ENCODE results near the gene PTPRD.

PTPRD gene

DNA sequence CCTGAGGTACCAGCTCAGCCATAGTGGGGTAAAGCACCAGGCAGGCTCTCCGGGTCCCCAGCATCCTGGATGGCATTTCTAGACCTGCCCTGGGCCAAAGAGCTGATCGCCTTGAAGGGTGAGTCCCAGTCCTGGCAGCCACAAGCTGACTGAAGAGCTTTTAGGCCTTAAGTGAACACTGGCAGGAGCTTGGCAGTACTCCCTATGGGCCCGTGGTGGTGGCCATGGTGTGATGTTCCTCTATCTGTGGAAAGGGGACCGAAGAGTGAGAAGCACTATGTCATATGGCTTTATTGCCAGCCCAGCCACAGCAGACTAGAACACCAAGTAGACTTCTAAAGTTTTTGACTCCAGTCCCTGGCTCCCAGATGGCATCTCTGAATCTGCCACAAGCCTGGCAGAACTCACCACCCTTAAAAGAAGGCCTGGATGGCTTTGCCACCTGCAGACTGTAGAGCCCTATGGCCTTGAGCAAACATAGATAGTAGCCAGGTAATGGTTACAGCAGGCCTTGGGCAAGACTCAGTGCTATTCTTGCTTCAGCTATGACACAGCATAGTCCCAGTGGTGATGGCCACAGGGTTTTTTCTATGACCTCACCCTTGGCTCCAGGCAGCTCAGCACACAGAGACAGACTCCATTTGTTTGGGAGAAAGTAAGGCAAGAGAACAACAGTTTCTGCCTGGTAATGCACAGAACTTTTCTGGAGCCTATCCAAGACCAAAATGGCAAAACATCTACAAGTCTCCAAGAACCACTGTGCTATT lies 2011.7 kb downstream of the PTPRD start:
- no peak for DNase-seq

DNA sequence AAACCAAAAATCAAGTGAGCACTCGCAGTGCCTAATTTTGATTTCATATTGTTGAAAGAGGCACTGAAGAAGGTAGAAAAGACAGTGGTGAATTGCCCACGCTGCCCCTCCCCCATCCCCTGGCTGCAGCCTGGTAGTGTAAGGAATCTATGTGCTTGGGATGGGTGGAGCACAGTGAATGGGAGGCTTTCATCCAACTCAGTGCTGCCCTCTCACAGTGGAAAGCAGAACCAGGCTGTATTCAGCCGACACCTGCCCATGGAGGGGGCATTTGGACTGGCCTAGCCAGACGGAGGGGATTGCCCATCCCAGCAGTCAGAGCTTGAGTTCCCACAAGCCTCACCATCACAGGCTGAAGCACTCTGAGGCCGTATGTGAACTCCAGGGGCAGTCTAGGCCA lies 2012.9 kb downstream of the PTPRD start:
- no peak for DNase-seq

DNA sequence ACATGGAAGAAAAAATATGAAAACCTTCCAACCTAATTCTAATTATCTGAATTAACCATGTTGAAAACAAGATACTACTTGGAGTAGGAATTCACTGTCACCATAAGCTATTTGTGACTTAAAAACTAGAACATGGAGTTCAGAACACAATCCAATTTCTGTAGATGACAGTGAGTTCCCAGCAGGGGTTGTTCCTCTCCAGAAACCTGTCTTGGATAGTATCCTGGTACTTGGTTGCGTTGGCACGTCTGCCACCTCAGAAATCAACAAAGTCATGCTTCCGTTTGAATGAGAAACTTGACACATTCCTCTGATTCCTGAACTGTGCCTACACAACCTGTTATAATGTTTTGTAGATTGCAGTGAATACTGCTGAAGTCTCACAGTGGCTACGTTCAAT lies 2023.3 kb downstream of the PTPRD start:
- DNase-seq = no peak

DNA sequence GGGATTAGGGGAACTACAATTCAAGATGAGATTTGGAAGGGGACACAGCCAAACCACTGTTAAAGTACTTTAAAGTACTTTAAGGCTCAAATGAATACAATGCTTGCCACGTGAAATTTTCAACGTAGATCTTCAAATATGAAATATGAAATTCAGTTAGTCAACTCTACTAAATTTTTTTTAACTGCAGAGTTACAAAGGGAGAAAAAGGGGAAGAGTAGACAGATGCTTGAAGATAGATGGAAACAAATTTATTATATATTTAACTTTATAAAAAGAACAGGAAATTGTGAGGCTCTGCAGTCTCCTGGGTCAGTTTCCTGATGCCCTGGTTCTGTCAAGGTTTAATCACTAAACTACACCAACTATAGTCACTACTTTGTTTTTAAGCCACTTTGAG lies 2027.8 kb downstream of the PTPRD start:
- no peak for DNase-seq

DNA sequence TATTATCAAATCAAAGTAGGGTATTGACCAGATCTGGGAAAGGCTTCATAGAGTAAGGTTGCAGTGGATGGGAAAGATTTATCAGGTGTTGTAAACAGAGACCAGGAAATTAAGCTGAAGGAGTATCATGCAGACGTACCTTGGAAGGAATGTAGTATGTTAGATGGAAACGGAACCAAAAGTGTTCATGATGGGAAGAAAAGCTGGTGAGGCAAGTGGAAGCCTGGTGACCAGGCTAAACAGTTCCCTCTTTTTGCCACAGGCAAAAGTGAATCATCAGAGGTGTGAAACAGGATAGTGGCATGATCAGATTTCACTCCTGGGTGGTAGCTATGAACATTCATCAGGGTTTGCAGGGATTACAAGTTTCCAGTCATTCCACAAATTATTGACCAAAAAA lies 2033.1 kb downstream of the PTPRD start:
- DNase-seq = no peak

DNA sequence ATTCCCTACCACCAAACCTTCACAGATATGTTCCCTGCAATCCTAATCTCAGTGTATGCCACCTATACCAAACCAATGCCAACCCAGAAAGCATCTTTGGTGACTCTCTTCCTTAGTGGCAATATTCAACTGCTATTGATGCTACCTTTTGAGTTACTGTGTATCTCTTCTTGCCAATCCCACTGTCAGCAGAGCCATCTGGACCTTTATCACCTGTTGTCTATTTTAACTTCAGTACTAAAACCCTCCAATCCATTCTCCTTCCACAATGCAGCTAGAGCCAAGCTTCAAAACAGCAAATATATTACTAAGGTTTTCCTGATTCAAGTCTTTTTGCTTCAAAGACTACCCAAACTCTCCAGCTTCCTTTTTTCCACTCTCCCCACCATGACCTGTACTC lies 2036.1 kb downstream of the PTPRD start:
- DNase-seq = no peak

DNA sequence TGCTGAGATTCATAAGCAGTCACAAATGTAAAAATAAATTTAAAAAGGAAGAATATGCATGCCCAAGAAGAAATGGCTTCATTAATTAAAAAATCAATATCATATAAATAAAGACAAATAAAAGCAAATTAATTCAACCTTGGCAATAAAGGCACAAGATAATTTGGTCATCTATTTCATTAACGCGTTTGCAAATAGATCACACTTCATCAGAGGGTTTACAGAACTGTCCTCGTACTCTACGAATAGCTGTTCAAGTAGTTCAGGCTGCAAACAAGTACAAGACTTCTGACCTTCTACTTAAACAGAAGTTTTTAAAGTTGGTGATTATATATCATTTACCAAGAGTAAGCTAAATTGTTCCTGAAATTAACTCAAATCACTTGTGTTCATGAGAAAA lies 2038.0 kb downstream of the PTPRD start:
- no peak for DNase-seq

DNA sequence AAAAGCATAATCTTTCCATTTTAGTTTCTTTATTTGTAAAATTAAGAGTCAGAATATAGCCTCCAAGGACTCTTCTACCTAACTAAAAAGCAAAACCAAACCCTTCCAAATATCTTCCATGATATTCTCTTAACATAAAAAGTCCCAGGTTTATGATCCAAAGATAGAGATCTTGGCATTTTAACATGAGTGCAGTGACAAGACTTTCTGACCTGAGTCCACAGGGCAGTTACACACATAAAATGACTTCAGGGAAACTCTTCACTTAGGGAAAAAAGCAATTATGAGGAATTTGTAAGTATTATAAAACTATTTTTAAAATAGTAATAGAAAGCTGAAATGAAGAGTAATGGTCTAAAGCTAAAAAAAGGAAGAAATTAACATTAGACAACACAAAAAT lies 2040.6 kb downstream of the PTPRD start:
- DNase-seq = no peak

DNA sequence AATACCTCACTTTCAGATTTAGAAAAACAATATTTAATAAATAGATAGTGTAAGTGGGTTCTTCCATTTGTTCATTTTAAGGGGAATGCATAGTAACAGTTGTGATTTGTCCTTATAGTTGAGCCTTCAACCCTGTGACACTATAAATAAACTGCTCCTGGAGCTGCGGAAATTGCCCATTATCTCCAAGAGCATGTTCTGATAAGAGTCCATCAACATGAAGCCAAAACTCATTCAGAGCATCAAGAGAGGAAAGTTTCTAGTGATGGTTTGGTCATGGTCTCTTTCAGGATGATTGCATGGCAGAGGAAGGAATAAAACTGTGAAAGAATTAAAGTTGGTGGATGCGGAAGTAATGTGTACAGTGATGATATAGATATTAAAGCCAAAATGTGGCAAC lies 2041.2 kb downstream of the PTPRD start:
- no peak for DNase-seq

DNA sequence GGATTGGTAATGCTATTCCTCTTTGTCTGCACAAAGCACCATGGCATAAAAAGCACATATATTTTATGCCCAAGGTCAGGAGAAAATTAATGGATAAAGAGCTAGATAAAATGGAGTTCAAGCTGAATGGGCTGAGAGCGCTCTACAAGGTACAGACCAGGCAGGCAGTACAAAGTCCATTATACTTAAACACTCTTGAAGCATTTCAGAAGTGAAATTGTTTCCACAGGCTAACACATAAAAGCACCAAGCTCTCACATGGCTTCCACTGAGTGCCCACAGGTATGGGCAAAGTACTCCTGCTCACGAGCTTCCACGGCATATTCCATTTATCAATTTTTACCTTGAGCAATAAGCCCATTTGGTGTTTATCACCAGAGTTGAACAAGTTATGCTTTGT lies 2042.0 kb downstream of the PTPRD start:
- DNase-seq = no peak

DNA sequence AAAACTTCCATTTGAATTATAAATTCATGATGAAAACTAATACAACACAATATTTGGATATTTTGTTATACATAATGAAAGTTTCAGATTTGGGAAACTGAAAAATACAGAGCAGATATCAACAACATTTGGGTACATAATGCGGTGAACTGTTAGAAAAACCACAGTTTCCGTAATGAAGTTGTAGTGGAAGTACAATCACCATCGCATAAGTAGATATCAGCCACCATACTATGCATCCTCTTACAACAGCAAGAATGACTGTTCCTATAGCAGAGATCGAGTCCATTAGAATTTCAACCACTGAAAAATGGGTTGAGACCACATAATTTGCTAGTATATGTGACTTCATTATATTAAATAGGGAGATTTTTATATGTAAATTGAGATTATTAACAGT lies 2043.0 kb downstream of the PTPRD start:
- no peak for DNase-seq

DNA sequence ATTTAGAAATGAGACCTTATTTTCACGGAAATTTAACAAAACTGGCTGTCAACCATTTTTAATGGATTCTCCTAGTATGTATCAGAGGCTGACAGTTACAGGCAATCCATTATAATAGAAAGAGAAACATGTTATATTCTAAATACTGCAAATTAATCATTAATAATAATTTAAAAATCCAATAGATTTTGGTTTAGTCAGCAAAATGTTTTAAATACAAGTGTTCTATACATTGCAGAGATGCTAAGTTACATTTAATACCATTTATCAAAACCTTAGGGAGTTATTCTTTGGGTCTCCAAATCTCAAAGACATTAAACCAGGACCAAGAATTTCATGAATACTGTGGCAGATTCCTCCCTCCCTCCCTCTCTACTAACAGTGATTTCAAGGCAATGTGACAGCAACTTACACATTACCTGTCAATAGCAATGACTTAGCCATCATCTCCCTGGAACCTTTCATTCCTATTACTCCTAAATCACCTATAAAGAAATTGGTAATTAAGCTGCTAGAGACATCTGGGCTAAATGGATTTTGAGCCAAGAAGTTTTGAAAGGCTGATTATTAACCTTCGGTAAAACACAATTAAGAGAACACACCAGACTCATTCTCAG lies 2044.7 kb downstream of the PTPRD start:
- DNase-seq = no peak

DNA sequence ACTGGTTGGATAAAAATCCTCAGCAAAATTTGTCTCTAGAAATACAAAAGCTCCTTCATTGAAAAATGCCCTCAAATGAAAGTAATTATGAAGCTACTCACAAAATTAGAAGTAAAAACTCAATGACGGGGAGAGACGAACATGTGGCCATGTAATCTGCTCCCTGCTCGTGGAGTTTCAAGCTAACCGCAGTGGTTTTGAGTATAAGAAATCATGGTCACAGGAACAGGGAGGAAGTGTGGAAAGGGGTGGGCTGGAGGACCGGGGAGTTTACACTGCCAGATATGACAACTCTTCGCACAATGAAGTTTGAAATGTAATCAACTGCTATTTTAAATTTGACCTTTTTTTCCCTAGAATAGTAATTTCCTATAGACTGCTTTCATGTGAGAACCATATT lies 2047.8 kb downstream of the PTPRD start:
- DNase-seq = no peak

DNA sequence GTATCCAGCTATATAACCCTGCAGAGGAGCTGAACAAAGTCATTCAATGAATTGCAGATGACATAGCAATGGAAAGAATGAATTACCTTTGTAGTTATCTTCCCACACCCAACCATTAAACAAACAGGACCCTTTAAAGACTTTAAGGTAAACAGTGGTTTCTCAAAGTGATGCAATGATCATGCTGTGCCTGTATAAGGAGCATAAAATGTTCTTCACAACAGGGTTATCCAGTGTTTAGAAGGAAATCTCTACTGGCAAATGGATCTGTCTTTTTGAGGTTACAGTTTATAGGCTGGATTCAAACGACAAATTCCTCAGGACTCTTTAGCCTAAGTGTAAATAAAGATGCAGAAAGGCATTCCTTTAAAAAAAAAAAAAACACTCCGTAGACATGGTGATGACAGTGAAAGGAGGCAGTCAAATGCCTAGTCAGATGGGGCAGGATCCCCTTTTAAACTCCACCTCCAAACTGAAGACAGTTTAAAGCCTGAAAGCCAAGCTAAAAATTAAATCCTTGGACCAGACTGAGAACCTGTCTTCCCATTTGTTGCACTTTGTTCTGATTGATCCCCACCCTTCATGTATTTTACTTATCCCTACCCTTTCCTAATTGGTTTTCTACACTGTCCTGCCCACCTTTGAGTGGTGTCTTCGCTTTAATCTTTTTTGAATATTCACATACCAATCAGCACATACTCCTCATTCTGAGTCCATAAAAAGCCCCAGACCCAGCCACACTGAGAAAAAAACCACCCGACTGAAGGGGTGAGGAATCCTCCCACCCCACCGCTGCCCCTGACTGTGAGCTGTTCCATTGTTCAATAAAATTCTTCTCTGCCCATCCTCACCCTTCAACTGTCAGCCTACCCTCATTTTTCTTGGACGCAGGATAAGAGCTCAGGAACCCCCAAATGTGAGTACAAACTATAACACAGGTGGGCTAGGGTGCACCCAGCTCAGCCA lies 2052.0 kb downstream of the PTPRD start:
- no peak for DNase-seq

DNA sequence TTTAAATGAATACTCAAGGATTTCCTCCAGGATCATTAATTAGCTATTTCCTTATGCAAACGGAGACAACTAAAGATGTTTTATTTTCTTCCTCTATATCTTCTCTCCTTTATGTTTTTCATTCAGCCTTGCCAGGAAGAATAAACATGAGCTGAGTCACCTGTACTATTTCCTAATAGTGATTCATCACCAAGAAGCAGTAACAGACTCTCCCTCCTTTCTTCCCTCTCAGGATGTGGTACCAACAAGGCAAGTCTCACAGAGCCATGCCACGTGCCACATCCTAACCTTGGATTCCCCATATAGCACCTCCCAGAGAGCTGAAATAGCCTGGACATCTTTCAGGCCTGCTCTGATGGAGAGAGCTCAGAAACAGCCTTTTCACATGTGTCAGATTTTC lies 2054.6 kb downstream of the PTPRD start:
- no peak for DNase-seq

DNA sequence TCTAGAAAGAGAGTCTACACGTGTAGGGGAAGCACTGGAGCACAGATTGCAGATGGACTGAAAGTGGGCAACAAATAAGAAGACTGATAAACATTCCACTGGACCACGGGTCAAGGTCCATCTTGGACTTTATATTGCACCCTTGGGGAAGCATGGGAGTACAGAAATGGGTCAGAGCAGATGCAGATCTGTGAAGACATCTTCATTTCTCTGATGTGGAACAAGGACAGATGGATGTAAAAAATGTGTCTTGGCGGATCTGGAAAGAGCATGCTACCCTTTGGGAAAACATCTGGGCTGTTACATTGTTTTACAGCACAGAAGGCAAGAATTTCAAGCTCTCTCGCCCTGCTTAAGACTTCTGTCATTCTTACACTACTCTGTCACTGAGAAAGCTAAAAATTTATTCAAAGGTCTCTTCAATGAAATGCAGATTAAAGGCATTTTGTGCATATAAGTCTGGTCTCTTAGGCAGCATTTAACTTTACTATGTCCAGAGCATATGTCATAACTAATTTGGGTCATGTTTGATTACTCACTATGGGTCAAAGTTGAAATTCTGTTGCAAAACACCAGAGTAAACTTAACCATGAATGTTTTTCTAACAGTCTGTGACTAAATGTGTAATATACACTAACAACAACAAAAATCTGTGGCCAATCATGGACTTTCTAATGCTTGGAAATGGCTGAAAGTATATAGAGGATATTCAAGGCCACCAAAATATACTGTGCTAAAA lies 2056.9 kb downstream of the PTPRD start:
- no peak for DNase-seq

DNA sequence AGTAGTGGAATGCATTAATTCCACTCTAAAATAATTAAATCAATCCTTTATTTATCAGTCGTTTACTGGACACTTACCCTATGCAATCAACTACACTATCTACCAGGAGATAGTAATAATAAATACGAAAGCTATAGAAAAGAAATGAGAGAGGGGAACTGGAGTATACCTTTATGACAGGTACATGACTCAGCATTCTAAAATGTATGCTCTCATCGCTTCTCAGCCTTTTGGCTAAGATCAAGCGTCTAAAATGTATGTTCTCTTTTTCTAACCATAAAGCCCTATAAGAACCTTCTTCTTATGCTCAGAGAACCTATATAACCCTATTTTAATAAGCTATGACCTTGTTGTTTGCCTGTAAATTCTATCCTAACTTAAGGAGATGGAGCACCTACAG lies 2059.4 kb downstream of the PTPRD start:
- DNase-seq = no peak

DNA sequence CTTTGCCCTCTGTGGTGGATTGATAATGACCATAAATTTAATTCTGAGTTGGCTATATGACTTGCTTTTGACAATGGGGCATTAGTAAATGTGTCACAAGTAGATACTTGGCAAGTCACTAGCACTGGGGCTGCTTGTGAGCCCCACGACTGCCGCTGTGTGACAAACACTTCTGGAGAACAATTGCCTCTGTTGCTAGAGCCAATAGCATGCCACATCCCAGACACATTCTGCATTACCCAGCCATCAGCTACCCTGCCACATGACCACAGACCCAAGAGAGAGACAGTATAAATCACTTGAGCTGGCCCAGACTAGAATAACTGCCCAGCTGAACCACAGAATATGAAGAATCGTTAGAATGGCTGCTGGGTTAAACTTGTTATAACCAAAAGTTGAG lies 2060.1 kb downstream of the PTPRD start:
- DNase-seq = no peak

DNA sequence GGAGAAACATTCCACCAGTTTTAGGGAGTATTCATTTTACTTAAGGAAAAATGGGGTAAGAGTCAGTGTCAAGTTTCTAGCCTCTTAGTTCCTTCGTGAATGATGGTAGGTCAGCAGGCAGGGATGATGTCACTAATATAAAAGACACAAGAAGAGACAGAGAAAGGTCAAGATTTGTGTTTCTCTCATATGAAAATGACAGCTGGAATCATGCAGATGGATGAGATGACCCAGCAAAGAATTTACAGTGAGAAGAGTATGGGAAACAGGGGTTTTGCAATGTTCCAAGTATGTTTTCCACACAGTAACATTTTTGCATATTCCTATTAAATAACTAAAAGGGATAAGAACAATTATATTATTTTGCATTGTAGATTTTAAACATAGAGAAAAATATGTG lies 2063.6 kb downstream of the PTPRD start:
- no peak for DNase-seq

DNA sequence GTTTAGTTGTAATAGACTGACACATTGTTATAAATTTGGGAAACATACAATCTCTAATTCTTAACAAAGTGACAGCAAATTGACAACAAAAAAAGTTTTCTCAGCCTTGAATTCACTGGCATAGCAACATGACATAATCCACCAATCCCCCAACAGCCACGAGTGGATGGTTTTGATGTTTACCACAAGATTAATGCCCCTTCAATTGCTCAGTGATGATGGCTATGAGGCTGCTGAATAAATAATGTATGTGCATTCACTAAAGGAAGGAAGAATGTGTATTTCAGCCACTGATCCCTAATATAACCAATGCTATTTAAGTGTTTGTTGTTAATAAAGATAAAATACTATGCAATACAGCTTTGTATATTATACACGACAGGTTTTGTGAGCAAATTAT lies 2069.6 kb downstream of the PTPRD start:
- DNase-seq = no peak

DNA sequence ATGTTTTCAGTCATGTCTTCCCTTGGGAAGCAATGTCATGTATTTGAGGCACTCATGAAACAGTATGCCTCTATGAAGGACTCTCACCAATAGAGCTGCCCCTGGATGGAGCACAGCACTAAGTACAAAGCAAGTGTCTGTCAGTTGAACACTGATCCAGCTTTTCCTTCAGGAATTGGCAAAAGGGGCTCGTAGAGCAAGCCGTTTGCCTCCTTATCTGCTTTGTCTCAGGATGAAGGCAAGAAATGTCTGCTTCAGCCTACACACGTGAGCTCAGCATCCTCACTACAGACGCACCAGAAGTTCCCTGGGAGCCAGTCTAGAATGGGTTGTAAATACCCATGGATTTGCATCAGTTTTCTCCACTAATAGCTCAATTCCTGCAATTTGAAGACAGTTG lies 2070.3 kb downstream of the PTPRD start:
- no peak for DNase-seq

DNA sequence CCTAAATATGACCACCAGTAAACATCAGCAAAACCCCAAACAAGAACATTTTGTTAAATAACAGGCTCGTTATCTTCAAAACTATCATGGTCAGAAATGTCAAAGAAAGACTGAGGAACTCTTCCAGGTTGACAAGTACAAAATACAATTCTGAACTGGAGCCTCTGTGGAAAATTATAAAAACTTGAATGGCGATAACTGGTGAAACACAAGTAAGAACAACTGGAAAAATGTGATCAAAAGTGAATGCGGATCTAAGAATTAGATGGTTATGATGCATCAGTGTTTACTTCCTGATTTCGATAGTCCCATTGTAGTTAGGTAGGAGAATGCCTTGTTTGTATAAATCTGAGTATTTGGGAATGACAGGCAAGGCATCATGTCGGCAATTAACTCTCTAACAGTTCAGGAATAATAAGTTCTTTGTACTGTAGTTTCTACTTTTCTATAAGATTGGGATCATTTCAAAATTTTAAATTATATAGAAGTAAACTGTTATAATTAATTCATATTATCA lies 2073.1 kb downstream of the PTPRD start:
- DNase-seq = no peak

DNA sequence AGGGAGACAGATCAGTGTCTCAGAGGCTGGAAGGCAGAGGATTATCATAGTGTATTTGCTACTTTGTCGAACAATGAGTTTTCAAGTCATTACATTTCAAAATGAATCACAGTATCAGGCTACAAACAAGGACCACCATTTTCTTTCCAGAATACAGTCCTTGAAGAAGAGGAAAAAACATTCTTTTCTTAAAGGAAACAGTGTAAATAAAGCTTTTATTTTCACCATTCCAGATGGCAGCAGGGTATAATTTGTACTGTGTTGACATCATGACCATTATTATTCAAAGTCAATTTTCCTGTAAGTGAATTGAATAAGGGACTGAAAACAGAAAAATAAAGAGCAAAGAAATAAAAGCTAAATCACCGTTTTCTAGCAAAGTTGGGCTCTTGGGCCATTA lies 2076.0 kb downstream of the PTPRD start:
- DNase-seq = no peak

Measured in NCI-H2029 (cell line).